Adipocyte (in vitro differentiated cells): ENCODE data around the gene BABAM2.

Source experiments
- DNase-seq: peaks from one replicate; pipeline ENCODE4 v3.0.0-alpha.2; 2015; ENCODE audit warnings: low read depth
- H3K27me3 ChIP-seq: replicated peaks from 2 replicates; pipeline ENCODE4 v1.7.0; 2013; ENCODE audit warnings: mild to moderate bottlenecking, low read length, moderate library complexity; ENCODE audit not compliant: control insufficient read depth, insufficient read depth
- H3K36me3 ChIP-seq: 2 replicates; pipeline ENCODE4 v1.7.0; 2013; ENCODE audit warnings: low read length, mild to moderate bottlenecking, moderate library complexity; ENCODE audit not compliant: control insufficient read depth, insufficient read depth, severe bottlenecking
- H3K4me1 ChIP-seq: 2 replicates; pipeline ENCODE4 v1.7.0; 2013; ENCODE audit warnings: mild to moderate bottlenecking, low read length, moderate library complexity; ENCODE audit not compliant: control insufficient read depth, insufficient read depth
- H3K4me3 ChIP-seq: 2 replicates; pipeline ENCODE4 v1.7.0; 2013; ENCODE audit warnings: mild to moderate bottlenecking, low read length, moderate library complexity
- H3K9ac ChIP-seq: 2 replicates; pipeline ENCODE4 v1.7.0; 2013; ENCODE audit warnings: mild to moderate bottlenecking, low read length, moderate library complexity
- H3K9me3 ChIP-seq: 2 replicates; pipeline ENCODE4 v1.7.0; 2013; ENCODE audit warnings: mild to moderate bottlenecking, low read length, moderate library complexity; ENCODE audit not compliant: control insufficient read depth

BABAM2 gene

DNA sequence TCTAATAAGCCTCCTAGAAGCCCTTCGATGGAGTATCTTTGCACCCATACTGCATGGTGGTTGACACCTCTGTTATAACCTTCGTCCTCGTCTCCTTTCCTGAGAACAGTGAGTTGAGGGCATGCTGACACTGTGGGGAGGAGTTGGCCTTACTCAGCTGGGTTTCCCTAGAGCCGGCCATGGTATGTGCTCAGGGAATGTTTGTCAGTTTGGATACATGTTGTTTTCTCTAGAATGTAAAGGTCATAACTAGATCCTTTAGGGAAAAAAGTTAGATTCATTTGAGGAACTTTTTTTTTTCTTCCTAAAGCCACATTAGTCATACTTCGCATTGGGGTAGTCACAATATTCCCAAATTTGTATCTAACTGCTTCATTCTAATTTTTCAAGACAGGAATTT is 396.1 kb downstream of the BABAM2 start:
- peak; percentile 65 for DNase-seq
- H3K4me1 ChIP-seq: peaks cover 20% of the 10 kb centered on the region
- peak overlapping the region; percentile 71 for H3K9ac ChIP-seq
- H3K4me3 ChIP-seq: no peak overlapping the region
- no peaks in the 10 kb centered on the region for H3K36me3 ChIP-seq
- H3K9me3 ChIP-seq: no peaks in the 10 kb centered on the region
- no peaks in the 10 kb centered on the region for H3K27me3 ChIP-seq

DNA sequence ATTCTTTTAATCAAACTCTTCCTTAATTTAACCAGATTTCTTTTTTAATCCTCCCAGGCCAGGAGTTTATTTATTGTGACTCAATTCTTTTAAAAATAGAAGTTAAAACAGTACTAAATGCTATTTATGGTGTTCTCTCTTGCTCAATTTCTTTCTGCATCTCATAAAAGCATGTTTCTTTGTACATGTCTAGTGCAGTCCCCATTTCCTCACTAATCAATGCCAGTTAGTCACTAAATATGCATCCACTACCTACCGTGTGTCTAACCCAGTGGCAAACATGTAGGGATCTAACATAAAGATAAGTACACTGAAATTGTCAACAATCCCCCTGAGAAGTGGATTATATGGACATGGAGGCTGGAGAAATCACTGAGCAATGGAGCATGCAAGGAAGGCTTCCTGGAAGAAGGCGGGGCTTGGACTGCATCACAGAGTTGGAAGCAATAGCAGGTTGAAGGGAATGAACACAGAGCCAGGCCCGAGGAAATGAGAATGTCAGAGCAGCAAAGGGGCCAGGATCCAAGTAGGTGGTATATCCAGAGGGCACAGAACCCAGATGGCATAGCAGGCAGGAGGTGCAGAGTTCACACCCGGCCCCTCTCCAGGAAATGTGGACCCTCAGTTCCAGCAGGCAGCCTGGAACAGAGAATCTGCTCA is 396.9 kb downstream of the BABAM2 start:
- peaks cover 20% of the 10 kb centered on the region for H3K4me1 ChIP-seq
- peak; percentile 68 for DNase-seq
- no peak overlapping the region for H3K4me3 ChIP-seq
- H3K27me3 ChIP-seq: no peaks in the 10 kb centered on the region
- H3K36me3 ChIP-seq: no peaks in the 10 kb centered on the region
- no peaks in the 10 kb centered on the region for H3K9me3 ChIP-seq
- H3K9ac ChIP-seq: peak overlapping the region; percentile 71

DNA sequence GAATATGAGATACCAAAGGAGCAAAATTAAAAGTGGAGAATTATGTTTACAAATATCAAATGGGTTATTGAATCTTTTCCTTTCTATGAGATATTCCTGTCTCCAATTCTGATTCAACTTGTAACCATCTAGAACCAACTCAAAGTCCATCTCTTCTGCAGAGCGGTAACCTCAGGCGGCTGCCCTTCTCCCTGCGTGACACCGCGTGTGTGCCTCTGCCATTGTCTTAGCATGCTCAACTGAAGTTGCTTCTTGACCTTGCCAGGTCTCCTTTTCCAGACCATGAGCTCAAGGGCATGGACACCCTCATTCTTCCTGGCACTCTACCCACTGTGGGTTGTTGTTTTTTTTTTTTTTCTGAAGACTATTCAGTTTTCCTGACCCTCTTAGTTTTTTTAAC is 398.1 kb downstream of the BABAM2 start:
- no peak for DNase-seq
- Histone ChIP-seq H3K27me3 (no peaks in the 10 kb centered on the region), H3K9me3 (no peaks in the 10 kb centered on the region), H3K36me3 (no peaks in the 10 kb centered on the region), H3K9ac (no peak overlapping the region), H3K4me1 (peaks cover 20% of the 10 kb centered on the region), H3K4me3 (no peak overlapping the region)

DNA sequence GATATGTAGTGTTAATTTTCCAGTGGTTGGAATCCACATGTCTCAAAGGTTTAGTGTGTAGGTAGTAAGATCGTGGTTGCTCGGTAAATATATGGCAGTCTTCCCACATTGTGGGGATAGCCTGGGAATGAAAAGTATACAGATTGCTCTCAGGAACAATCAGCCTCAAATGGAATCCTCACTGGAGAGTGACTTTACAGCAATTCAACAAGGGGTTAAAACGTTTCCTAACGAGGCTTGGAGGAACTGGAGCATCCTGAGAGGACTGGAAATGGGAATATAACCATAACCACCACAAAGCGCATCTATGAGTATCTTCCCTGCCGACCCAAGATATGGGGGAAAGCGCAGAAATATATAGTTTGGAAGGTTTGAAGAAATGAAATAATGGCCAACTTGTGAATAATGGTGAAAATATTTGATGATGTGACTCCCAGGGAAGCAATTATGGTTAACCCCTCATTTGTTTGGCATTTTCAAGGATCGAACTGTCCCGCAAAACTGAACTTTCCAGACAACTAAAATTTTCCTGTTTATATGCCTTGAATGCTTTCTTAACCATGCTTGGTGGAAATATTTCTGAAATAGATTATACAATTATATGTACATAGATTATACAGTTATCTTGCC is 401.4 kb downstream of the BABAM2 start:
- Histone ChIP-seq H3K27me3 (no peaks in the 10 kb centered on the region), H3K9ac (no peak overlapping the region), H3K9me3 (no peaks in the 10 kb centered on the region), H3K36me3 (no peaks in the 10 kb centered on the region), H3K4me1 (peaks cover 33% of the 10 kb centered on the region), H3K4me3 (no peak overlapping the region)
- no peak for DNase-seq

DNA sequence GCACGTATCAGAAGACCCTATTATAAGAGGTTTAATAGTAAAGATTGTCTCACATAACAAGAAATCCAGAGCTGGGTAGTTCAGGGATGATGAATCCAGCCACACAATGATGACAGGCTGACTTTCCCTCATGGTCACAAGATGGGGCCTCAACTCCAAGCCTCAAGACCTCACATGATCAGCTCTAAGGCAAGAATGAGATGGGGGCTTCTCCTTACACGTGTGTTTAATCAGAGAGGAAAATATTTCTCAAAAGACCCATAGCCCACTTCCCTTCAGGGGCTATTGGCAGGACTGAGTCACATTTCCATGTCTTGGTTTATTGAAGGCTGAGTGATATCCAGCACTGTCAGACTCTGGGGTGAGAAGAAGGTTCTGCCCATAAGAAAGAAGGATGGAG is 402.0 kb downstream of the BABAM2 start:
- no peak for DNase-seq
- Histone ChIP-seq H3K36me3 (no peaks in the 10 kb centered on the region), H3K4me1 (peaks cover 33% of the 10 kb centered on the region), H3K4me3 (no peak overlapping the region), H3K9me3 (no peaks in the 10 kb centered on the region), H3K9ac (no peak overlapping the region), H3K27me3 (no peaks in the 10 kb centered on the region)

DNA sequence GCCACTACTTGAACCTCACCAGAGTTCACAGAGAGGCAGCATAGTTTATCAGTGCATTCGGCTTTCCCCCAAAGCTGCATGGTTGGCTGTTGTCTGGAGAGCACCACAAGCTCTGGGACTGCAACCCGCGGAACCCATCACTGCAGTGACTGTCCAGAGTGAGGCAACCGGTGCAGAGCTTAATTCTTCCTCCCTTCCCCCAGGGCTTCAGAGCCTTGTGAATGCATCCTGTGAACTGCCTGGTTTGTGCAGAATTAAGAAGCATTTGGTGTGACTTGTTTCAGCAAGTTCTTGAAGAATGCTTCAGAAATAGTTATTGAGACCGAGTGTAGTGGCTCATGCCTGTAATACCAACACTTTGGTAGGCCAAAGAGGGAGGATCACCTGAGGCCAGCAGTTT is 402.9 kb downstream of the BABAM2 start:
- Histone ChIP-seq H3K9me3 (no peaks in the 10 kb centered on the region), H3K36me3 (no peaks in the 10 kb centered on the region), H3K4me1 (peaks cover 26% of the 10 kb centered on the region), H3K4me3 (no peak overlapping the region), H3K27me3 (no peaks in the 10 kb centered on the region), H3K9ac (no peak overlapping the region)
- DNase-seq: no peak

DNA sequence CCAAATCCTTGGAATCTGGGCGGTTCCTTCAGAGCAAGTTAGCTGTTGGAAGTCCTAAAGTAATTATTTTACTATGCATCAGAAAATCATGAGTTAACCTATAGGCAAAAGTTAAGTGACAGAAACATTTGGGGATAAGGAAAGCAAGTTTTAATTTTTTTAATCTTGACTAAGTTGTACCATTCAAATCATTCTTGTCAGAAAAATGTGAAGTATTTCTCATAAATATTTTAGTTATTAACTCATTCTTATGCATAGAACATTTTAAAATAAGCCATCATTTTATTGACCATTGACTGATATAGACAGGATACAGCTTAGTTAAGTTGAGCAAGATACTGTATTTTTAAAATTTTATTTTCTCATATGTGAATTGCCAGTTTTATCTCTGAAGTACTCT is 403.9 kb downstream of the BABAM2 start:
- no peak overlapping the region for H3K4me3 ChIP-seq
- H3K9ac ChIP-seq: no peak overlapping the region
- H3K4me1 ChIP-seq: peaks cover 26% of the 10 kb centered on the region
- H3K9me3 ChIP-seq: no peaks in the 10 kb centered on the region
- DNase-seq: no peak
- peaks cover 2% of the 10 kb centered on the region for H3K36me3 ChIP-seq
- H3K27me3 ChIP-seq: no peaks in the 10 kb centered on the region

DNA sequence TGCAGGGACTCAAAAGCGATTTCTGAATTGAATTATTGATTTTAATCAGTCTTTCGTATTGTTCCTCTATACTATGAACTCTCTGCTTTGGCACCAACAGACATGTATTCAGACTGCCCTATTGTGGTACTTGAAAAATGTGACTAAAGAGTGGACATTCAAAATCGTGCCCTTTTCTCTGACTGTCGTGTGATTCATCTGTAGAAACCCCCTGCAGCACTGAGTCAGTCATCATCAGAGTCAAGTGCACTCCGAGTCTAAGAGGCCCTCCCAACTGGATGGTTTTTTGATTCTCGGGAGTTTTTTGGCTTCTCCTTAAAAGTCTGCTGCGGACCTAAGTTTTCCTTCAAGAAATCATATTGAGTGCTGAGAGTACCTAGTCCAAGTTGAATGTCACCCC is 405.7 kb downstream of the BABAM2 start:
- Histone ChIP-seq H3K9me3 (no peaks in the 10 kb centered on the region), H3K4me3 (no peak overlapping the region), H3K27me3 (no peaks in the 10 kb centered on the region), H3K36me3 (peaks cover 2% of the 10 kb centered on the region), H3K9ac (no peak overlapping the region), H3K4me1 (peaks cover 26% of the 10 kb centered on the region)
- peak; percentile 24 for DNase-seq

DNA sequence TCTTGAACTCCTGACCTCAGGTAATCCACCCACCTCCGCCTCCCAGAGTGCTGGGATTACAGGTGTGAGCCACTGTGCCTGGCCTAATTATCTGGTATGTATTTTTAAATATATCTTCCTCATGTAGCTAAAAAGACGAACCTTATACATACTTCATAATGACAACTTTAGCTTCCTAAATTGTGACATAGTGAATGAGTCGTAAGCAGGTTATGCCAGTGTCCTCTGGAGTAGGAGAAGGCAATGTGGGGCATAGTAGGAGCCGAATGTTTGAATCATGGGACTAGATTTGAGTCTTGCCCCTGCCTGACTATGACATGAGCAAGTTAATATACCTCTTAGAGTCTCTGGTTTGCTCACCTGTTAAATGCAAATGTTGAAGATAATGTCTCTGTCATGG is 406.4 kb downstream of the BABAM2 start:
- peak; percentile 51 for DNase-seq
- no peak overlapping the region for H3K4me3 ChIP-seq
- H3K36me3 ChIP-seq: peaks cover 2% of the 10 kb centered on the region
- H3K27me3 ChIP-seq: no peaks in the 10 kb centered on the region
- H3K4me1 ChIP-seq: peaks cover 26% of the 10 kb centered on the region
- H3K9ac ChIP-seq: no peak overlapping the region
- H3K9me3 ChIP-seq: no peaks in the 10 kb centered on the region

DNA sequence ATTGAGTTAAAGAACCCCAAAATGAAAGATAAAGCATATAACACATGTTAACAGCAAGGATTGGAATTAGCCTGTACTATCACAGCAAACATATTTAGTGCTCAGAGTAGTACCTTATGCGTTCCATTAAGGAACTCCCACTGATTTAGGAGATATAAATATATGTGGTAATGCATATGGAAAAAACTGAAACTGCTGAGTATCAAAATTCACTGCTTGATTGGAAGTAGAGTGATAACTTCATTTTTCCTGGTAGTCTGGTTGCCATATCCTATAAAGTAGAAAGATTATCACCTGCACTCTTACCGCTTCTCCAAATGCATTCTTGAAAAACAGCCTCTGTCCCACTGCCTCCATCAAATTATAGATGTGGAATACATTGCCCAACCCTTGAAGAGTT is 407.0 kb downstream of the BABAM2 start:
- Histone ChIP-seq H3K4me1 (peaks cover 26% of the 10 kb centered on the region), H3K36me3 (peaks cover 2% of the 10 kb centered on the region)

DNA sequence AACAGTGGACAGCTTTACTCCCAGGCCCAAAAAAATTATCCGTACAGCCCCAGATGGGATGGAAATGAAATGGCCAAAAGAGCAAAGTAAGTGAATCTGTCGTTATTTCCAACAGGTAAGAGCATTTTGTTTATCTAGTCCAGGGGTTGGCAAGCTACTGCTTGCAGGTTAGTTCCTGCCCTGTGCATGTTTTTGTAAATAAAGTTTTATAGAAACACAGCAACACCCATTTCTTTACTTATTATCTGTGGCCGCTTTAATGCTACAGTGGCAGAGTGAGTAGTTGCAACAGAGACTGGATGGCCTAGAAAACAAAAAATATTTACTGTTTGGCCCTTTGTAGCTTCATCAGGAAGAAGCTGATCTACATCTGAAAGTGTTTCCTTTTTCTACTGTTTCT is 407.9 kb downstream of the BABAM2 start:
- H3K9me3 ChIP-seq: no peaks in the 10 kb centered on the region
- H3K4me1 ChIP-seq: peaks cover 26% of the 10 kb centered on the region
- H3K4me3 ChIP-seq: no peak overlapping the region
- H3K9ac ChIP-seq: no peak overlapping the region
- H3K36me3 ChIP-seq: peaks cover 2% of the 10 kb centered on the region
- DNase-seq: no peak
- H3K27me3 ChIP-seq: no peaks in the 10 kb centered on the region

More for the DNA sequence above, 407.0 kb downstream of the BABAM2 start:
- Histone ChIP-seq H3K27me3 (no peaks in the 10 kb centered on the region), H3K4me3 (no peak overlapping the region), H3K9ac (no peak overlapping the region), H3K9me3 (no peaks in the 10 kb centered on the region)
- no peak for DNase-seq
